Measurements from ENCODE around the gene ZNF14.

- no peak for TF ChIP-seq CTCF (IDR thresholded peaks at IDR 0.05)
- TF ChIP-seq POLR2A (IDR thresholded peaks at IDR 0.05), result no peak
Observed at GRCh38 chr19:19721896-19722295, 11.0 kb downstream of the ZNF14 start.
